H1 (cell line): ENCODE measurements around the gene RAMP1.

Source experiments
- BACH1 ChIP-seq: IDR thresholded peaks from 2 replicates; pipeline ENCODE4 v1.6.1; 2012; ENCODE audit warnings: low read length, improper control_type of control experiment
- CHD1 ChIP-seq: IDR thresholded peaks from 2 replicates; pipeline ENCODE4 v1.6.1; 2012; ENCODE audit warnings: low read depth, low read length, improper control_type of control experiment
- EP300 ChIP-seq, 2 experiments: IDR thresholded peaks; 1 replicate in 1 of 2; 2 replicates in 1 of 2; pipeline ENCODE4 v1.6.1; 2011 to 2012; ENCODE audit warnings: low read depth in 2 of 2, low read length in 2 of 2, mild to moderate bottlenecking in 2 of 2, borderline replicate concordance in 1 of 2, inconsistent platforms in 1 of 2, moderate library complexity in 1 of 2
- KDM5A ChIP-seq: fragments of 200-600 bp; IDR thresholded peaks from 2 replicates; pipeline ENCODE4 v1.7.1; 2012; ENCODE audit warnings: mild to moderate bottlenecking, low read length, inconsistent platforms, mixed read lengths
- POLR2A ChIP-seq, 2 experiments: IDR thresholded peaks; 1 replicate in 1 of 2; 2 replicates in 1 of 2; pipeline ENCODE4 v1.6.1; 2011; ENCODE audit warnings: low read depth in 2 of 2, low read length in 2 of 2, mild to moderate bottlenecking in 2 of 2; ENCODE audit errors: control extremely low read depth in 1 of 2
- POLR2AphosphoS5 ChIP-seq: IDR thresholded peaks from 2 replicates; pipeline ENCODE4 v1.6.1; 2011; ENCODE audit warnings: low read depth, low read length
- SP1 ChIP-seq: IDR thresholded peaks from 2 replicates; pipeline ENCODE4 v1.6.1; 2011; ENCODE audit warnings: low read depth, low read length
- TF ChIP-seq, protein P1 (sequence below), 3 experiments: IDR thresholded peaks; 1 replicate in 2 of 3; 2 replicates in 1 of 3; pipeline versions ENCODE4 v1.5.1 to v1.6.1; 2011; ENCODE audit warnings: low read length in 3 of 3, mild to moderate bottlenecking in 3 of 3, inconsistent platforms in 2 of 3, low read depth in 1 of 3, moderate library complexity in 1 of 3; ENCODE audit not compliant: insufficient read depth in 1 of 3; ENCODE audit errors: control extremely low read depth in 1 of 3

DNA sequence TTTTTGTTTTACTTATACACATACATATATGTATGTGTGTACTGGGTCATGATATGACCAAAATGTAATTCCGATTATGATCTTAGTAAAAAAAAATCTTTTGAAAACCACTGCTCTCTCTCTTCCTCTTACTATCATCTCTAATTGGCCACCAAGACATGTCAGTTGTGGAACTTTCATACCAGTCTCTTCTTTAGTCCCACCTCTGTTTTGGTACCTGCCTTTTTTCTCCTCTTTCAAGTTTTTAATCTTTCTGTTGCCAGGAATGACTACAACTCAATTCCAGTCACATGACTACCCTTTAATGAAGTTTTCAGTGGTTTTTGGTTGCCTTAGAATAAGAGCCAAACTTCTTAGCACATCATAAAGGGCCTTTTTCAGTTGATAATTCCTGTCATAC is 43.8 kb upstream of the RAMP1 start:
- no peak for TF ChIP-seq POLR2A (IDR thresholded peaks at IDR 0.05; ENCODE audit: control extremely low read depth in 1 of 2, low read depth in 2 of 2, low read length in 2 of 2)
- TF ChIP-seq BACH1: no peak
- TF ChIP-seq, protein P1, sequence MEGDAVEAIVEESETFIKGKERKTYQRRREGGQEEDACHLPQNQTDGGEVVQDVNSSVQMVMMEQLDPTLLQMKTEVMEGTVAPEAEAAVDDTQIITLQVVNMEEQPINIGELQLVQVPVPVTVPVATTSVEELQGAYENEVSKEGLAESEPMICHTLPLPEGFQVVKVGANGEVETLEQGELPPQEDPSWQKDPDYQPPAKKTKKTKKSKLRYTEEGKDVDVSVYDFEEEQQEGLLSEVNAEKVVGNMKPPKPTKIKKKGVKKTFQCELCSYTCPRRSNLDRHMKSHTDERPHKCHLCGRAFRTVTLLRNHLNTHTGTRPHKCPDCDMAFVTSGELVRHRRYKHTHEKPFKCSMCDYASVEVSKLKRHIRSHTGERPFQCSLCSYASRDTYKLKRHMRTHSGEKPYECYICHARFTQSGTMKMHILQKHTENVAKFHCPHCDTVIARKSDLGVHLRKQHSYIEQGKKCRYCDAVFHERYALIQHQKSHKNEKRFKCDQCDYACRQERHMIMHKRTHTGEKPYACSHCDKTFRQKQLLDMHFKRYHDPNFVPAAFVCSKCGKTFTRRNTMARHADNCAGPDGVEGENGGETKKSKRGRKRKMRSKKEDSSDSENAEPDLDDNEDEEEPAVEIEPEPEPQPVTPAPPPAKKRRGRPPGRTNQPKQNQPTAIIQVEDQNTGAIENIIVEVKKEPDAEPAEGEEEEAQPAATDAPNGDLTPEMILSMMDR (IDR thresholded peaks at IDR 0.05; ENCODE audit: control extremely low read depth in 1 of 3, insufficient read depth in 1 of 3, low read depth in 1 of 3, low read length in 3 of 3): no peak
- no peak for TF ChIP-seq EP300 (IDR thresholded peaks at IDR 0.05; ENCODE audit: borderline replicate concordance in 1 of 2, low read depth in 2 of 2, low read length in 2 of 2)
- TF ChIP-seq CHD1: no peak
- TF ChIP-seq KDM5A: no peak
- no peak for TF ChIP-seq SP1
- TF ChIP-seq POLR2AphosphoS5: no peak
